A673 (cell line): ENCODE results near the gene SAP30BP. TPM values are rescaled to one million over a fixed set of nuclear protein-coding genes. Genes with fewer than 3 reads are reported as not detected.

Experiments used
- BruUV-seq: library from RNA; stranded (reverse); fragments of 400-500 nt; replicated peaks from 2 replicates; lab custom pipeline; 2021; lab: Mats Ljungman, UMichigan
- CTCF ChIA-PET: fragments of 300-600 bp; sonication (Branson Sonifier 250); formaldehyde crosslinking; loops from one replicate; lab custom pipeline; 2022; ENCODE audit warnings: antibody characterized with exemption; lab: Charles Lee
- POLR2A ChIA-PET: fragments of 300-600 bp; sonication (Branson Sonifier 250); formaldehyde crosslinking; loops from one replicate; lab custom pipeline; 2022; ENCODE audit warnings: antibody characterized with exemption; ENCODE audit not compliant: low non-redundant PET; lab: Charles Lee
- DNase-seq: peaks from one replicate; pipeline ENCODE4 v3.0.0-alpha.2; 2015; ENCODE audit warnings: low spot score
- H3K27ac ChIP-seq: fragments of 200-600 bp; sonication (generic); 2 replicates; pipeline ENCODE4 v1.5.1; 2016; ENCODE audit warnings: mixed run types, low read depth, mild to moderate bottlenecking, mixed read lengths, antibody characterized with exemption, low read length; ENCODE audit not compliant: poor library complexity, severe bottlenecking
- H3K27me3 ChIP-seq: fragments of 200-600 bp; sonication (generic); replicated peaks from 2 replicates; pipeline ENCODE4 v1.6.1; 2017; ENCODE audit warnings: mixed run types, low read depth, mild to moderate bottlenecking, mixed read lengths, antibody characterized with exemption, low read length; ENCODE audit not compliant: insufficient read depth, poor library complexity
- H3K36me3 ChIP-seq: fragments of 200-600 bp; sonication (generic); 2 replicates; pipeline ENCODE4 v1.6.1; 2016; ENCODE audit warnings: mixed run types, mild to moderate bottlenecking, mixed read lengths, antibody characterized with exemption, low read length; ENCODE audit not compliant: insufficient read depth, poor library complexity, severe bottlenecking
- H3K4me1 ChIP-seq: fragments of 200-600 bp; sonication (generic); 2 replicates; pipeline ENCODE4 v1.6.1; 2017; ENCODE audit warnings: mixed run types, mild to moderate bottlenecking, mixed read lengths, antibody characterized with exemption, low read length; ENCODE audit not compliant: insufficient read depth, poor library complexity, severe bottlenecking
- H3K4me3 ChIP-seq: fragments of 200-600 bp; sonication (generic); 2 replicates; pipeline ENCODE4 v1.5.1; 2016; ENCODE audit warnings: low read depth, mixed run types, mild to moderate bottlenecking, mixed read lengths, low read length; ENCODE audit not compliant: poor library complexity, severe bottlenecking
- H3K9me3 ChIP-seq: fragments of 200-600 bp; sonication (generic); 2 replicates; pipeline ENCODE4 v1.6.1; 2016; ENCODE audit warnings: mixed run types, low read depth, mild to moderate bottlenecking, mixed read lengths, antibody characterized with exemption, low read length; ENCODE audit not compliant: poor library complexity, severe bottlenecking
- CTCF ChIP-seq: fragments of 300-800, 200-600 bp; sonication (generic); conservative IDR thresholded peaks from 2 replicates; pipeline ENCODE4 v1.5.1; 2017; ENCODE audit warnings: low read depth, mild to moderate bottlenecking, antibody characterized with exemption, low read length, moderate library complexity, mixed read lengths
- EZH2 ChIP-seq: fragments of 200-600 bp; sonication (generic); IDR thresholded peaks from 2 replicates; pipeline ENCODE4 v1.6.1; 2017; ENCODE audit warnings: borderline replicate concordance, low read depth, mild to moderate bottlenecking, mixed read lengths, antibody characterized with exemption, low read length; ENCODE audit not compliant: poor library complexity, severe bottlenecking
- intact Hi-C: fragments of 100-400 bp; cut with micrococcal nuclease; formaldehyde crosslinking; loops from one replicate; pipeline ENCODE4 v1.10.0; 2022; ENCODE audit not compliant: unreplicated experiment
- total RNA-seq: library from RNA; stranded (reverse); gene quantifications from 2 replicates; pipeline ENCODE4 v1.2.3, GENCODE V29; 2021

The SAP30BP gene
- total RNA-seq, 1 experiment from 2014 or later = 98.1 TPM

DNA sequence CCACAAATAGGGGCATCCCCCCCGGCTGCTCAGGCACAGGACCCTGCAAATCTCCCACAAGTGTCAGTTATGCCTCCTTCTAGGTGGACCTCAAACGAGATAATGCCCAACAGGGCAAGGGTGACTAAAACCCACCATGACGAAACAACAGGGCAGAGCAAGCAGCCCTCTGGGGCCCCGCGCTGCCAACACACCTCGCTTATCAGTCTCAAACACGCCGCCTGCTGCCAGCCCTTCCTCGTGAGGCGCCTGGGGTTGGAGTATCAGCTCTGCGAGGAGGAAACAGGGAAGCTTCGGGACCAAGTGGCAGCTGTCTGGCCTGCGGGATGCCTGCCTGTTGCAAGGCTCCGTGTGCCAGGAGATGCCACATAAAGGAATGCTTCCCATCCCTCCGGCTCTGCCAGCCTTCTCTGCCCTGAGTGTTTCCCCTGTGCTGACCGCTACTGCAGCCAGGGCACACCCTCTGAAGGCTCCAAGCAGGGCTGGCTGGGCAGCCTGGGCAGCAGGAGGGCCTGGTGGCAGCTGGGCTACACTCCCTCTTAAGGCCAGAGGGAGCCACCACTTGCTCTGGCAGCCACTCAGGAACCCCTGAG is 31.4 kb upstream of the SAP30BP start:
- no peak overlapping the region for H3K27ac ChIP-seq
- H3K4me3 ChIP-seq = no peak overlapping the region
- TF ChIP-seq CTCF (no peak), EZH2 (no peak)
- H3K27me3 ChIP-seq = no peaks in the 10 kb centered on the region
- H3K4me1 ChIP-seq = peaks cover 14% of the 10 kb centered on the region
- no TSS peak for BruUV-seq
- ChIA-PET POLR2A (interaction anchor here (0.5 kb wide), 1 partner anchor 87 kb away, joined by 4 read pairs; no protein-coding TSS in a partner anchor), CTCF (no interaction called here)
- no peak for DNase-seq
- intact Hi-C loops = no loop called here
- no peaks in the 10 kb centered on the region for H3K36me3 ChIP-seq
- H3K9me3 ChIP-seq = no peaks in the 10 kb centered on the region

- ChIA-PET CTCF (no interaction called here), POLR2A (interaction anchor here (0.5 kb wide), 1 partner anchor 88 kb away, joined by 4 read pairs; no protein-coding TSS in a partner anchor)
- Histone ChIP-seq H3K36me3 (no peaks in the 10 kb centered on the region), H3K27ac (no peak overlapping the region), H3K9me3 (no peaks in the 10 kb centered on the region), H3K27me3 (no peaks in the 10 kb centered on the region), H3K4me1 (peaks cover 14% of the 10 kb centered on the region), H3K4me3 (no peak overlapping the region)
- intact Hi-C loops = no loop called here
- DNase-seq = no peak
- TF ChIP-seq EZH2 (no peak), CTCF (no peak)
- no TSS peak for BruUV-seq
Measured at GRCh38 chr17:75636381-75637142, 30.6 kb upstream of the SAP30BP start.

DNA sequence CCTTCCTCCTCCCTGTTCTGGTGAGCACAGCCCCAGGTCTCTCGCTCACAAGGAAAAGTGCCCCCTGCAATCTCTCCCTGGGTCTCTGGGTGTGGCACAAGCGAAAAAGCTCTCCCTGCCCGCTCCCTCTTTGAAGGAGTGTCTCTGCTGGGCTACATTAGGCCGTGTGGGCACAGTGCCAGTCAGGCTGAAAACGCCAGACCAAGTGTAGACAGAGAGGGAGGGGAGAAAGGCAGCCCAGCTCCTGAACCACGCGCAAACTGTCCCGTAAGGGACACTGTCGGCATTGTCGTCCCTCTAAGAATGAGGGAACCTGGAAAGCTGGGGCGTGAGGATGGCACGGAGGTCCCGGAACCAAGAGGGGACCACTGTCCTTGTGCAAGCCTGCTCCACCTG is 30.0 kb upstream of the SAP30BP start:
- H3K4me1 ChIP-seq = peaks cover 14% of the 10 kb centered on the region
- no peak overlapping the region for H3K4me3 ChIP-seq
- TF ChIP-seq CTCF = no peak
- no peak for TF ChIP-seq EZH2
- no peak for DNase-seq
- H3K36me3 ChIP-seq = no peaks in the 10 kb centered on the region
- no TSS peak for BruUV-seq
- no peaks in the 10 kb centered on the region for H3K9me3 ChIP-seq
- POLR2A ChIA-PET = no interaction called here
- intact Hi-C loops = no loop called here
- H3K27me3 ChIP-seq = no peaks in the 10 kb centered on the region
- CTCF ChIA-PET = no interaction called here
- no peak overlapping the region for H3K27ac ChIP-seq
